ENCODE measurements around the gene RPL13A. TPM values are rescaled to one million over a fixed set of nuclear protein-coding genes. Genes with fewer than 3 reads are reported as not detected.
A peak's percentile ranks its signal among the peaks of the same experiment; 100 is the strongest.
"Not testable (repeated sequence)": the region's sequence is repeated elsewhere in the genome, so short reads cannot be mapped to it uniquely, and the experiment has no call there.

Gene RPL13A
- total RNA-seq, 1 donor from 2014 or later: 4,175 TPM

GRCh38 chr19:49468199-49468598 lies 19.2 kb upstream of the RPL13A start:
- peaks cover 3 to 6% (median 4%) of the 10 kb centered on the region in 3 donors for H3K36me3 ChIP-seq (ENCODE audit: control insufficient read depth in 3 of 3, insufficient read depth in 3 of 3, low read length in 3 of 3)
- H3K4me3 ChIP-seq (ENCODE audit: low read length in 3 of 3): no peak overlapping the region
- H3K27me3 ChIP-seq (ENCODE audit: control insufficient read depth in 3 of 3, insufficient read depth in 3 of 3, low read length in 3 of 3): no peaks in the 10 kb centered on the region
- H3K4me1 ChIP-seq (ENCODE audit: control insufficient read depth in 3 of 3, insufficient read depth in 3 of 3, low read length in 3 of 3): peaks cover 7 to 17% (median 12%) of the 10 kb centered on the region in 3 donors
- H3K9ac ChIP-seq (ENCODE audit: low read depth in 1 of 3, low read length in 3 of 3): no peak overlapping the region
- H3K27ac ChIP-seq (ENCODE audit: low read depth, low read length): peak overlapping the region; percentile 60
- H3K9me3 ChIP-seq (ENCODE audit: control insufficient read depth in 3 of 3, low read length in 3 of 3): no peaks in the 10 kb centered on the region

- Histone ChIP-seq H3K4me3 (ENCODE audit: low read length in 3 of 3) (no peak overlapping the region), H3K9ac (ENCODE audit: low read depth in 1 of 3, low read length in 3 of 3) (no peak overlapping the region), H3K4me1 (ENCODE audit: control insufficient read depth in 3 of 3, insufficient read depth in 3 of 3, low read length in 3 of 3) (peaks cover 12 to 23% (median 18%) of the 10 kb centered on the region in 3 donors), H3K27ac (ENCODE audit: low read depth, low read length) (peak overlapping the region; percentile 60), H3K36me3 (ENCODE audit: control insufficient read depth in 3 of 3, insufficient read depth in 3 of 3, low read length in 3 of 3) (peaks cover 3 to 6% (median 4%) of the 10 kb centered on the region in 3 donors), H3K27me3 (ENCODE audit: control insufficient read depth in 3 of 3, insufficient read depth in 3 of 3, low read length in 3 of 3) (no peaks in the 10 kb centered on the region), H3K9me3 (ENCODE audit: control insufficient read depth in 3 of 3, low read length in 3 of 3) (no peaks in the 10 kb centered on the region)
Measured at GRCh38 chr19:49468746-49469447, 18.5 kb upstream of the RPL13A start.

- no peak overlapping the region for H3K9ac ChIP-seq (ENCODE audit: low read depth in 1 of 3, low read length in 3 of 3)
- H3K27ac ChIP-seq (ENCODE audit: low read depth, low read length): no peak overlapping the region
Measured at GRCh38 chr19:49469828-49470614, 17.4 kb upstream of the RPL13A start.

DNA sequence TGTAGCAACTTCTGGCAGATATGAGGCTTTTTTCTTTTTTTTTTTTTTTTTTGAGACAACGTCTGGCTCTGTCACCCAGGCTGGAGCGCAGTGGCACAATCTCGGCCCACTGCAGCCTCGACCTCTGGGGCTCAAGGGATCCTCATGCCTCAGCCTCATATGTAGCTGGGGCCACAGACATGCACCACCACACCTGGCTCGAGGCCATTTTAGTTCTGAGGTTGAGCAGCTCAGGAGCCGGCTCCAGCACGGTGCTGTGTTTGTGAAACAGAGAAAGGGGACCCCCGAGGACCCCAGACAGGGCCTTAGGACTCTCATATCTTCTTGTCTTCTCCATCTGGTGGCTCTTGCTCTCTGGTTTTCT lies 16.8 kb upstream of the RPL13A start:
- Histone ChIP-seq H3K4me1 (ENCODE audit: control insufficient read depth in 3 of 3, insufficient read depth in 3 of 3, low read length in 3 of 3) (peaks cover 23 to 29% (median 27%) of the 10 kb centered on the region in 3 donors), H3K27ac (ENCODE audit: low read depth, low read length) (no peak overlapping the region), H3K9ac (ENCODE audit: low read depth in 1 of 3, low read length in 3 of 3) (no peak overlapping the region), H3K36me3 (ENCODE audit: control insufficient read depth in 3 of 3, insufficient read depth in 3 of 3, low read length in 3 of 3) (peaks cover 2 to 4% (median 3%) of the 10 kb centered on the region in 3 donors), H3K27me3 (ENCODE audit: control insufficient read depth in 3 of 3, insufficient read depth in 3 of 3, low read length in 3 of 3) (no peaks in the 10 kb centered on the region), H3K4me3 (ENCODE audit: low read length in 3 of 3) (no peak overlapping the region), H3K9me3 (ENCODE audit: control insufficient read depth in 3 of 3, low read length in 3 of 3) (no peaks in the 10 kb centered on the region)

More at GRCh38 chr19:49469828-49470614, 17.4 kb upstream of the RPL13A start:
- no peaks in the 10 kb centered on the region for H3K9me3 ChIP-seq (ENCODE audit: control insufficient read depth in 3 of 3, low read length in 3 of 3)
- H3K36me3 ChIP-seq (ENCODE audit: control insufficient read depth in 3 of 3, insufficient read depth in 3 of 3, low read length in 3 of 3): peaks cover 3 to 5% (median 4%) of the 10 kb centered on the region in 3 donors
- no peak overlapping the region for H3K4me3 ChIP-seq (ENCODE audit: low read length in 3 of 3)
- H3K27me3 ChIP-seq (ENCODE audit: control insufficient read depth in 3 of 3, insufficient read depth in 3 of 3, low read length in 3 of 3): no peaks in the 10 kb centered on the region
- H3K4me1 ChIP-seq (ENCODE audit: control insufficient read depth in 3 of 3, insufficient read depth in 3 of 3, low read length in 3 of 3): peaks cover 21 to 29% (median 25%) of the 10 kb centered on the region in 3 donors

DNA sequence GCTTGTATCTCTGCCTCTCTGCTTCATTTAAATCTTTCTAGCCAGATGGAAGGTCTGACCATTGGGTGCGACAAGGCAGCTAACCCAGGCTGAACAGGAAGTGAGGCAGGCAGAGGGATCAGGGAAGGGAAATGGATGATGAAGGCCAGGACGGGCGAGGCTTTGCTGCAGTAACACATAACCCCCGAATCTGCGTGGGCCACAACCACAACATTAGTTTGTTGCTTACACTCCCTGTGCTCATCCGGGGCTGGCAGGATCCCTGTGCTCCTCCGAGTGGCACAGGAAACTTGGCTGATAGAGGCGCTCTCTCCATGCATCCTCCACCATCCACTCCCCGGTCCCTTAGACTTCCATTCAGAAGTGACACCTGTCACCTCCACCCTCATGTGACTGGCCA lies 14.5 kb upstream of the RPL13A start:
- Histone ChIP-seq H3K4me1 (ENCODE audit: control insufficient read depth in 3 of 3, insufficient read depth in 3 of 3, low read length in 3 of 3) (peaks cover 23 to 29% (median 27%) of the 10 kb centered on the region in 3 donors), H3K4me3 (ENCODE audit: low read length in 3 of 3) (no peak overlapping the region), H3K9me3 (ENCODE audit: control insufficient read depth in 3 of 3, low read length in 3 of 3) (no peaks in the 10 kb centered on the region), H3K27ac (ENCODE audit: low read depth, low read length) (no peak overlapping the region), H3K36me3 (ENCODE audit: control insufficient read depth in 3 of 3, insufficient read depth in 3 of 3, low read length in 3 of 3) (peaks cover 0 to 3% (median 0%) of the 10 kb centered on the region in 3 donors), H3K9ac (ENCODE audit: low read depth in 1 of 3, low read length in 3 of 3) (peak overlapping the region in 1 of 3 donors; percentile 3), H3K27me3 (ENCODE audit: control insufficient read depth in 3 of 3, insufficient read depth in 3 of 3, low read length in 3 of 3) (no peaks in the 10 kb centered on the region)

GRCh38 chr19:49473501-49473867 lies 13.9 kb upstream of the RPL13A start:
- Histone ChIP-seq H3K4me3 (ENCODE audit: low read length in 3 of 3) (peak overlapping the region; percentile 74 to 83 (median 78)), H3K4me1 (ENCODE audit: control insufficient read depth in 3 of 3, insufficient read depth in 3 of 3, low read length in 3 of 3) (peaks cover 22 to 25% (median 25%) of the 10 kb centered on the region in 3 donors), H3K9ac (ENCODE audit: low read depth in 1 of 3, low read length in 3 of 3) (peak overlapping the region; percentile 74 to 84 (median 74)), H3K27ac (ENCODE audit: low read depth, low read length) (peak overlapping the region; percentile 71)
- not testable (repeated sequence) for H3K36me3 ChIP-seq (ENCODE audit: control insufficient read depth in 3 of 3, insufficient read depth in 3 of 3, low read length in 3 of 3); H3K9me3 ChIP-seq (ENCODE audit: control insufficient read depth in 3 of 3, low read length in 3 of 3); H3K27me3 ChIP-seq (ENCODE audit: control insufficient read depth in 3 of 3, insufficient read depth in 3 of 3, low read length in 3 of 3)

GRCh38 chr19:49473868-49474541 lies 13.4 kb upstream of the RPL13A start, which contains the start of gene FLT3LG:
Gene FLT3LG, plus strand, starts transcription at chr19:49474215. Its CDS starts 425 bp downstream, at chr19:49474640.
- Histone ChIP-seq H3K27ac (ENCODE audit: low read depth, low read length) (peak within 1 kb of the TSS; percentile 71), H3K9ac (ENCODE audit: low read depth in 1 of 3, low read length in 3 of 3) (peak within 1 kb of the TSS; percentile 74 to 84 (median 81)), H3K36me3 (ENCODE audit: control insufficient read depth in 3 of 3, insufficient read depth in 3 of 3, low read length in 3 of 3) (no peaks in the 10 kb centered on the region), H3K27me3 (ENCODE audit: control insufficient read depth in 3 of 3, insufficient read depth in 3 of 3, low read length in 3 of 3) (no peaks in the 10 kb centered on the region), H3K9me3 (ENCODE audit: control insufficient read depth in 3 of 3, low read length in 3 of 3) (no peaks in the 10 kb centered on the region), H3K4me3 (ENCODE audit: low read length in 3 of 3) (peak within 1 kb of the TSS; percentile 74 to 83 (median 78)), H3K4me1 (ENCODE audit: control insufficient read depth in 3 of 3, insufficient read depth in 3 of 3, low read length in 3 of 3) (peaks cover 17 to 21% (median 21%) of the 10 kb centered on the region in 3 donors)

DNA sequence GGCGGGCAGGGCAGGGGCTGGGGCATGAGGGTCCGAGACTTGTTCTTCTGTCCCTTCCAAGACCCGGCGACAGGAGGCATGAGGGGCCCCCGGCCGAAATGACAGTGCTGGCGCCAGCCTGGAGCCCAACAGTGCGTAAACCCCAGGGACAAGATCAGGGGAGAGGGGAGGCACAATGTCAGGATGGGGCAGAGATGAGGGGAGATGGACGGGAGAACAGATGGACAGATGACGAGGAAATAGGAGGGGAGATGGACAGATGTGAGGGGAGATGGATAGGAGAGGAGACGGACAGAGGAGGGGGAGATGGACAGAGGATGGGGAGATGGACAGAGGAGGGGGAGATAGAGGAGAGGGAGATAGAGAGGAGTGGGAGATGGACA lies 12.9 kb upstream of the RPL13A start:
- Histone ChIP-seq H3K27me3 (ENCODE audit: control insufficient read depth in 3 of 3, insufficient read depth in 3 of 3, low read length in 3 of 3) (no peaks in the 10 kb centered on the region), H3K27ac (ENCODE audit: low read depth, low read length) (peak overlapping the region; percentile 71), H3K36me3 (ENCODE audit: control insufficient read depth in 3 of 3, insufficient read depth in 3 of 3, low read length in 3 of 3) (no peaks in the 10 kb centered on the region), H3K4me1 (ENCODE audit: control insufficient read depth in 3 of 3, insufficient read depth in 3 of 3, low read length in 3 of 3) (peaks cover 16 to 19% (median 18%) of the 10 kb centered on the region in 3 donors), H3K9me3 (ENCODE audit: control insufficient read depth in 3 of 3, low read length in 3 of 3) (no peaks in the 10 kb centered on the region), H3K9ac (ENCODE audit: low read depth in 1 of 3, low read length in 3 of 3) (peak overlapping the region; percentile 74 to 84 (median 81)), H3K4me3 (ENCODE audit: low read length in 3 of 3) (peak overlapping the region; percentile 74 to 83 (median 78))

DNA sequence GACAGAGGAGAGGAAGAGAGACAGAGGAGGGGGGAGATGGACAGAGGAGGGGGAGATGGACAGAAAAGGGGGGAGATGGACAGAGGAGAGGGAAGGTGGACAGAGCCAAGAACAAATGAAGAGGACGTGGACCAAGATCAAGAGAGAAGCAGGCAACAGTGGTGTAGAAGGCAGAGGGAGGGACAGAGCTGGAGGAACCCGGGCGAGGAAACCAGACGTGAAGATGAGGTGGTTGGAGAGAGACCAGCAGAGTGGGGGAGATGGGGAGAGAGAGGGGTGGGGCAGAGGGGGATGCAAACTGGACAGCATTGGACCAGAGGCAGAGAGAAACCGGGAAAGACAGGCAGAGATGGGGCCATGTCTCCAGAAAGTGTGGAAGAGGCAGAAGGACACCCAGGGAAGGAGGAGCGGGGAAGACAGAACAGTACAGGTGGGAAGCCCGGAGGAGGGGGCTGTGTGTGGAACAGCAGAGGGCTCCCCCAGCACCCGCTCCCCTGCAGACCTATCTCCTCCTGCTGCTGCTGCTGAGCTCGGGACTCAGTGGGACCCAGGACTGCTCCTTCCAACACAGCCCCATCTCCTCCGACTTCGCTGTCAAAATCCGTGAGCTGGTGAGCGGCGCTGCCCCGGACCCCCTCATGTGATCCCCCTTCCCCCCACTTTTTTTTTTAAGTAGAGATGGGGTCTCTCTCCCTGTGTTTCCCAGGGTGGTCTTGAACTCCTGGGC lies 12.1 kb upstream of the RPL13A start:
- H3K27ac ChIP-seq (ENCODE audit: low read depth, low read length): no peak overlapping the region
- H3K27me3 ChIP-seq (ENCODE audit: control insufficient read depth in 3 of 3, insufficient read depth in 3 of 3, low read length in 3 of 3): no peaks in the 10 kb centered on the region
- H3K4me3 ChIP-seq (ENCODE audit: low read length in 3 of 3): peak overlapping the region in 2 of 3 donors; percentile 74 to 83

More for the DNA sequence above, 12.1 kb upstream of the RPL13A start:
- no peaks in the 10 kb centered on the region for H3K36me3 ChIP-seq (ENCODE audit: control insufficient read depth in 3 of 3, insufficient read depth in 3 of 3, low read length in 3 of 3)
- peak overlapping the region in 1 of 3 donors; percentile 16 for H3K9ac ChIP-seq (ENCODE audit: low read depth in 1 of 3, low read length in 3 of 3)
- peaks cover 16 to 18% (median 16%) of the 10 kb centered on the region in 3 donors for H3K4me1 ChIP-seq (ENCODE audit: control insufficient read depth in 3 of 3, insufficient read depth in 3 of 3, low read length in 3 of 3)
- no peaks in the 10 kb centered on the region for H3K9me3 ChIP-seq (ENCODE audit: control insufficient read depth in 3 of 3, low read length in 3 of 3)
